CD4-positive, alpha-beta T cell (primary cell): ENCODE measurements around the gene GHR. TPM values are rescaled to one million over a fixed set of nuclear protein-coding genes. Genes with fewer than 3 reads are reported as not detected.

ENCODE experiments used
- ATAC-seq: fragments of 200-7000 bp; cut with Tn5 transposase; one replicate; pipeline ENCODE4 v1.10.0; 2022; ENCODE audit warnings: mild to moderate bottlenecking; ENCODE audit not compliant: poor library complexity
- CTCF ChIA-PET: fragments of 350-600 bp; sonication (Branson Sonifier 250); formaldehyde crosslinking; loops from one replicate; lab custom pipeline; 2021; ENCODE audit warnings: antibody characterized with exemption, inconsistent platforms; lab: Charles Lee
- POLR2A ChIA-PET: fragments of 350-600 bp; sonication (Branson Sonifier 250); formaldehyde crosslinking; loops from one replicate; lab custom pipeline; 2021; ENCODE audit warnings: antibody characterized with exemption, inconsistent platforms; lab: Charles Lee
- DNase-seq, 14 experiments: peaks; one replicate each; pipeline ENCODE4 v3.0.0-alpha.2; 2013 to 2020; ENCODE audit warnings: mixed read lengths in 2 of 14
- H3K27ac ChIP-seq, 2 donors: one replicate each; pipeline versions ENCODE4 v1.5.1 to v1.7.0; 2013; ENCODE audit warnings: low read length in 2 of 2, low read depth in 1 of 2, mild to moderate bottlenecking in 1 of 2
- H3K27me3 ChIP-seq, 2 experiments: 1 replicate in 1 of 2; 2 replicates in 1 of 2; pipeline versions ENCODE4 v1.6.1 to v1.7.0; 2013; ENCODE audit warnings: low read length in 2 of 2, control low read depth in 1 of 2, mild to moderate bottlenecking in 1 of 2, moderate library complexity in 1 of 2; ENCODE audit not compliant: insufficient read depth in 2 of 2, control insufficient read depth in 1 of 2
- H3K36me3 ChIP-seq: one replicate; pipeline ENCODE4 v1.6.1; 2013; ENCODE audit warnings: low read length, control low read depth; ENCODE audit not compliant: insufficient read depth
- H3K4me1 ChIP-seq: one replicate; pipeline ENCODE4 v1.6.1; 2013; ENCODE audit warnings: low read length, control low read depth; ENCODE audit not compliant: insufficient read depth
- H3K4me3 ChIP-seq: one replicate; pipeline ENCODE4 v1.5.1; 2013; ENCODE audit warnings: mild to moderate bottlenecking, low read length, moderate library complexity
- H3K9me3 ChIP-seq, 2 experiments: 1 replicate in 1 of 2; 2 replicates in 1 of 2; pipeline versions ENCODE4 v1.6.1 to v1.7.0; 2013; ENCODE audit warnings: low read length in 2 of 2, mild to moderate bottlenecking in 2 of 2, control low read depth in 1 of 2, moderate library complexity in 1 of 2; ENCODE audit not compliant: control insufficient read depth in 1 of 2, insufficient read depth in 1 of 2
- H3K27ac Mint-ChIP-seq: one replicate; pipeline ENCODE4 v1.8.0; 2020; ENCODE audit warnings: mixed read lengths
- H3K27me3 Mint-ChIP-seq: one replicate; pipeline ENCODE4 v1.8.0; 2021; ENCODE audit warnings: mixed read lengths
- H3K36me3 Mint-ChIP-seq: one replicate; pipeline ENCODE4 v1.8.0; 2021; ENCODE audit warnings: low read depth, mixed read lengths
- H3K4me1 Mint-ChIP-seq: one replicate; pipeline ENCODE4 v1.8.0; 2021; ENCODE audit warnings: low read depth, mixed read lengths
- H3K4me3 Mint-ChIP-seq: one replicate; pipeline ENCODE4 v1.8.0; 2020; ENCODE audit warnings: mild to moderate bottlenecking, mixed read lengths
- H3K9me3 Mint-ChIP-seq: one replicate; pipeline ENCODE4 v1.8.0; 2020; ENCODE audit warnings: mixed read lengths
- CTCF ChIP-seq: fragments of 200-600 bp; IDR thresholded peaks from one replicate; pipeline ENCODE4 v1.8.0; 2022; ENCODE audit warnings: antibody characterized with exemption, mild to moderate bottlenecking
- intact Hi-C, 2 experiments: fragments of 100-400 bp; cut with DNase I in 1 of 2; cut with micrococcal nuclease in 1 of 2; formaldehyde crosslinking; loops; one replicate each; pipeline versions ENCODE4 v1.15.1 to v1.9.0; 2023 to 2025; cut with DNase I, micrococcal nuclease
- total RNA-seq, 174 experiments: library from RNA in 2 of 174; stranded (reverse) in 2 of 174; gene quantifications; one replicate each; pipeline ENCODE4 v1.2.3 and lab custom pipeline; 2021 to 2026

The GHR gene
- total RNA-seq, 2 experiments from 2014 or later = not detected

DNA sequence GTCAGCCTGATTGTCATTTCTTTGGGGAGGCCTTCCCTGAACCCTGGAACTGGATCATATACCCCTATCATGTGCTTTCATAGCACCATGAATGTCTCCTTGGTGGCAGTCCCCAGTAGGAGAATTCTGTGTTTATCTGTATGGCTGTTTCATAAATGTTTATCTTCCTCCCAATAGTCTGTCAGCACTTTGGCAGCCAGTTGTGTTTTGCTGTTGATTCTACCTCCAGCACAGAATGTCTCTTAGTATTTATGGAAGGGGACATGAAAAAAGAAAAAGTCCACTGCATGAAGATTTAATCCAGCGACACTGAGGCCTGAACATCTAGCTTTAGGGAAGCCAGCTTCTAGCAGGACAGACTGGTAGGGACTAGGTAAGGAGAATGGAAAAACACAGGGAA lies 38.3 kb downstream of the GHR start:
- DNase-seq = no peak
- no peak overlapping the region for H3K4me3 ChIP-seq
- ChIA-PET CTCF (no interaction called here), POLR2A (interaction anchor here (0.6 kb wide), 1 partner anchor 15 kb away, joined by 3 read pairs; no protein-coding TSS in a partner anchor)
- H3K27me3 ChIP-seq = peaks cover 0 to 2% of the 10 kb centered on the region in 2 experiments
- H3K4me1 ChIP-seq = no peaks in the 10 kb centered on the region
- Mint-ChIP-seq H3K27ac (no peak overlapping the region), H3K9me3 (no peaks in the 10 kb centered on the region), H3K27me3 (no peaks in the 10 kb centered on the region), H3K4me1 (no peaks in the 10 kb centered on the region), H3K4me3 (no peak overlapping the region), H3K36me3 (no peaks in the 10 kb centered on the region)
- no peak for TF ChIP-seq CTCF
- ATAC-seq = no peak
- H3K36me3 ChIP-seq = no peaks in the 10 kb centered on the region
- H3K27ac ChIP-seq = no peak overlapping the region
- H3K9me3 ChIP-seq = peaks cover 0 to 4% of the 10 kb centered on the region in 2 experiments
- intact Hi-C loops = no loop called here

DNA sequence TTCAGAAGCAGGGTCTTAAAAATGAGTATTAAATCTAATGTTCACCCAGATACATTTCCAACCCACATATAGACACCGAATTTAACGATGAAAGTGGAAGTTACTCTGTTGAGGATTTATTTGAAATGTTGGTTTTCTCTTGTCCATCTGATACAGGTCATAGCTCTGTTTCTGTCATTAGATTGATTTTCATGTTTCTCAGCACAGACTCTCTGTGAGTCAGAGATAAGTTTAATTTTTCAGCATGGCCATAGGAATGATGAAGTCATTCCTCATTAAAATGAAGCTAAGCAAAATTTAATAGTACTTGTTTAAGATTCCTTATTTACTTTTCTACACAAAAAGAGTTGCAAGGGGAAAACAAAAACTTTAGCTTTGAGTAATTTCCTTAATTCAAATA lies 38.8 kb downstream of the GHR start:
- H3K27ac Mint-ChIP-seq = no peak overlapping the region
- Histone ChIP-seq H3K36me3 (no peaks in the 10 kb centered on the region), H3K27me3 (peaks cover 0 to 2% of the 10 kb centered on the region in 2 experiments), H3K27ac (no peak overlapping the region), H3K4me3 (no peak overlapping the region), H3K9me3 (peaks cover 0 to 4% of the 10 kb centered on the region in 2 experiments), H3K4me1 (no peaks in the 10 kb centered on the region)
- POLR2A ChIA-PET = no interaction called here
- TF ChIP-seq CTCF = no peak
- DNase-seq = no peak
- ATAC-seq = no peak
- CTCF ChIA-PET = no interaction called here
- no peaks in the 10 kb centered on the region for H3K27me3 Mint-ChIP-seq
- no peaks in the 10 kb centered on the region for H3K36me3 Mint-ChIP-seq
- intact Hi-C loops = no loop called here
- no peaks in the 10 kb centered on the region for H3K4me1 Mint-ChIP-seq
- no peaks in the 10 kb centered on the region for H3K9me3 Mint-ChIP-seq
- H3K4me3 Mint-ChIP-seq = no peak overlapping the region

- Mint-ChIP-seq H3K9me3 (no peaks in the 10 kb centered on the region), H3K27me3 (no peaks in the 10 kb centered on the region), H3K4me1 (no peaks in the 10 kb centered on the region), H3K4me3 (no peak overlapping the region), H3K27ac (no peak overlapping the region), H3K36me3 (no peaks in the 10 kb centered on the region)
- ATAC-seq = no peak
- Histone ChIP-seq H3K9me3 (peaks cover 0 to 4% of the 10 kb centered on the region in 2 experiments), H3K4me1 (no peaks in the 10 kb centered on the region), H3K4me3 (no peak overlapping the region), H3K36me3 (no peaks in the 10 kb centered on the region), H3K27ac (no peak overlapping the region), H3K27me3 (peaks cover 2 to 5% of the 10 kb centered on the region in 2 experiments)
- ChIA-PET POLR2A (no interaction called here), CTCF (no interaction called here)
- intact Hi-C loops = no loop called here
- TF ChIP-seq CTCF = no peak
- no peak for DNase-seq
Observed at GRCh38 chr5:42467572-42467971, 44.3 kb downstream of the GHR start.
